Neural cell (in vitro differentiated cells): ENCODE data around the gene CHRM5. TPM values are rescaled to one million over a fixed set of nuclear protein-coding genes. Genes with fewer than 3 reads are reported as not detected.

ENCODE experiments used
- H2AFZ ChIP-seq: fragments of 200-600, 300-800 bp; sonication (generic), shearing (Covaris generic); 2 replicates; pipeline ENCODE4 v1.6.0; 2014; ENCODE audit warnings: low read depth, mild to moderate bottlenecking, antibody characterized with exemption, low read length, moderate library complexity
- H3F3A ChIP-seq: fragments of 200-600 bp; shearing (Covaris generic); 2 replicates; pipeline ENCODE4 v1.6.1; 2016; ENCODE audit warnings: mild to moderate bottlenecking, moderate library complexity, mixed read lengths, antibody characterized with exemption, low read length; ENCODE audit not compliant: insufficient read depth, poor library complexity, severe bottlenecking
- H3K27ac ChIP-seq: fragments of 200-600, 300-800 bp; sonication (generic), shearing (Covaris generic); 2 replicates; pipeline ENCODE4 v1.5.1; 2014; ENCODE audit warnings: mild to moderate bottlenecking, low read length, moderate library complexity
- H3K27me3 ChIP-seq: fragments of 300-800, 200-600 bp; sonication (generic), shearing (Covaris generic); 2 replicates; pipeline ENCODE4 v1.6.0; 2014; ENCODE audit warnings: mild to moderate bottlenecking, low read depth, low read length, moderate library complexity; ENCODE audit not compliant: insufficient read depth
- H3K36me3 ChIP-seq: fragments of 300-800, 200-600 bp; sonication (generic), shearing (Covaris generic); 2 replicates; pipeline ENCODE4 v1.5.1; 2014; ENCODE audit warnings: mild to moderate bottlenecking, antibody characterized with exemption, low read length, moderate library complexity; ENCODE audit not compliant: insufficient read depth
- H3K4me2 ChIP-seq: fragments of 300-800, 200-600 bp; sonication (generic), shearing (Covaris generic); 2 replicates; pipeline ENCODE4 v1.6.0; 2014; ENCODE audit warnings: mild to moderate bottlenecking, low read length
- H3K4me3 ChIP-seq: fragments of 300-800, 200-600 bp; sonication (generic), shearing (Covaris generic); 2 replicates; pipeline ENCODE4 v1.5.1; 2014; ENCODE audit warnings: mild to moderate bottlenecking, low read length, moderate library complexity
- H3K79me2 ChIP-seq: fragments of 200-600 bp; shearing (Covaris generic); replicated peaks from 2 replicates; pipeline ENCODE4 v1.6.0; 2014; ENCODE audit warnings: mild to moderate bottlenecking, low read length, moderate library complexity; ENCODE audit not compliant: insufficient read depth
- H3K9ac ChIP-seq: fragments of 300-800, 200-600 bp; sonication (generic), shearing (Covaris generic); 2 replicates; pipeline ENCODE4 v1.6.1; 2016; ENCODE audit warnings: mild to moderate bottlenecking, low read length, mixed read lengths
- H3K9me2 ChIP-seq: fragments of 200-600 bp; shearing (Covaris generic); 2 replicates; pipeline ENCODE4 v1.6.1; 2016; ENCODE audit warnings: mild to moderate bottlenecking, low read length, mixed read lengths; ENCODE audit not compliant: insufficient read depth
- H3K9me3 ChIP-seq: fragments of 200-600, 300-800 bp; sonication (generic), shearing (Covaris generic); 2 replicates; pipeline ENCODE4 v1.6.1; 2016; ENCODE audit warnings: mild to moderate bottlenecking, mixed run types, low read length, moderate library complexity, mixed read lengths
- H4K20me1 ChIP-seq: fragments of 200-600 bp; shearing (Covaris generic); 2 replicates; pipeline ENCODE4 v1.6.1; 2016; ENCODE audit warnings: mild to moderate bottlenecking, mixed run types; ENCODE audit not compliant: insufficient read depth
- EP300 ChIP-seq: fragments of 450-650 bp; conservative IDR thresholded peaks from 2 replicates; pipeline ENCODE4 v1.6.1; 2014; ENCODE audit warnings: antibody characterized with exemption, mild to moderate bottlenecking, moderate library complexity; ENCODE audit not compliant: poor library complexity, severe bottlenecking
- EZH2 ChIP-seq: fragments of 200-600, 300-800 bp; shearing (Covaris generic), sonication (generic); IDR thresholded peaks from 2 replicates; pipeline ENCODE4 v1.6.1; 2014; ENCODE audit warnings: antibody characterized with exemption, low read length, borderline replicate concordance, mild to moderate bottlenecking; ENCODE audit not compliant: insufficient read depth, poor library complexity, severe bottlenecking
- MXI1 ChIP-seq: fragments of 450-650 bp; conservative IDR thresholded peaks from 2 replicates; pipeline ENCODE4 v1.6.1; 2014; ENCODE audit warnings: antibody characterized with exemption, mild to moderate bottlenecking; ENCODE audit not compliant: poor library complexity, severe bottlenecking
- POLR2AphosphoS5 ChIP-seq: IDR thresholded peaks from 2 replicates; pipeline ENCODE4 v1.6.1; 2012
- RAD21 ChIP-seq: fragments of 450-650 bp; conservative IDR thresholded peaks from 2 replicates; pipeline ENCODE4 v1.6.1; 2014; ENCODE audit warnings: antibody characterized with exemption, mild to moderate bottlenecking, moderate library complexity
- SMC3 ChIP-seq: fragments of 450-650 bp; conservative IDR thresholded peaks from 2 replicates; pipeline ENCODE4 v1.6.1; 2014; ENCODE audit warnings: antibody characterized with exemption, mild to moderate bottlenecking, moderate library complexity; ENCODE audit not compliant: poor library complexity
- TAF1 ChIP-seq: IDR thresholded peaks from 2 replicates; pipeline ENCODE4 v1.6.1; 2012; ENCODE audit warnings: low read depth
- polyA plus RNA-seq: library from polyadenylated mRNA; depleted of rRNA; stranded (reverse); fragments of >200 nt; gene quantifications from 2 replicates; pipeline ENCODE4 v1.2.3, GENCODE V29; 2014
- TF ChIP-seq, protein P1 (sequence below): fragments of 450-650 bp; IDR thresholded peaks from 2 replicates; pipeline ENCODE4 v1.5.1; 2014; ENCODE audit warnings: antibody characterized with exemption, mild to moderate bottlenecking, moderate library complexity; ENCODE audit not compliant: poor library complexity, severe bottlenecking
- TF ChIP-seq, protein P2 (sequence below): IDR thresholded peaks from 2 replicates; pipeline ENCODE4 v1.6.1; 2012; ENCODE audit warnings: borderline replicate concordance

CHRM5 gene
- polyA plus RNA-seq, 1 donor from 2014 or later = 3.9 TPM

GRCh38 chr15:34046471-34047145, 78.3 kb downstream of the CHRM5 start:
- Histone ChIP-seq H3K4me3 (no peak overlapping the region), H3K27ac (no peak overlapping the region), H3K27me3 (no peaks in the 10 kb centered on the region), H3K9me2 (no peaks in the 10 kb centered on the region), H3K9ac (no peak overlapping the region), H3K4me2 (no peak overlapping the region), H2AFZ (no peak overlapping the region), H4K20me1 (no peaks in the 10 kb centered on the region), H3F3A (no peaks in the 10 kb centered on the region), H3K36me3 (no peaks in the 10 kb centered on the region), H3K9me3 (no peaks in the 10 kb centered on the region), H3K79me2 (no peaks in the 10 kb centered on the region)
- TF ChIP-seq, protein P1, sequence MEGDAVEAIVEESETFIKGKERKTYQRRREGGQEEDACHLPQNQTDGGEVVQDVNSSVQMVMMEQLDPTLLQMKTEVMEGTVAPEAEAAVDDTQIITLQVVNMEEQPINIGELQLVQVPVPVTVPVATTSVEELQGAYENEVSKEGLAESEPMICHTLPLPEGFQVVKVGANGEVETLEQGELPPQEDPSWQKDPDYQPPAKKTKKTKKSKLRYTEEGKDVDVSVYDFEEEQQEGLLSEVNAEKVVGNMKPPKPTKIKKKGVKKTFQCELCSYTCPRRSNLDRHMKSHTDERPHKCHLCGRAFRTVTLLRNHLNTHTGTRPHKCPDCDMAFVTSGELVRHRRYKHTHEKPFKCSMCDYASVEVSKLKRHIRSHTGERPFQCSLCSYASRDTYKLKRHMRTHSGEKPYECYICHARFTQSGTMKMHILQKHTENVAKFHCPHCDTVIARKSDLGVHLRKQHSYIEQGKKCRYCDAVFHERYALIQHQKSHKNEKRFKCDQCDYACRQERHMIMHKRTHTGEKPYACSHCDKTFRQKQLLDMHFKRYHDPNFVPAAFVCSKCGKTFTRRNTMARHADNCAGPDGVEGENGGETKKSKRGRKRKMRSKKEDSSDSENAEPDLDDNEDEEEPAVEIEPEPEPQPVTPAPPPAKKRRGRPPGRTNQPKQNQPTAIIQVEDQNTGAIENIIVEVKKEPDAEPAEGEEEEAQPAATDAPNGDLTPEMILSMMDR = no peak

DNA sequence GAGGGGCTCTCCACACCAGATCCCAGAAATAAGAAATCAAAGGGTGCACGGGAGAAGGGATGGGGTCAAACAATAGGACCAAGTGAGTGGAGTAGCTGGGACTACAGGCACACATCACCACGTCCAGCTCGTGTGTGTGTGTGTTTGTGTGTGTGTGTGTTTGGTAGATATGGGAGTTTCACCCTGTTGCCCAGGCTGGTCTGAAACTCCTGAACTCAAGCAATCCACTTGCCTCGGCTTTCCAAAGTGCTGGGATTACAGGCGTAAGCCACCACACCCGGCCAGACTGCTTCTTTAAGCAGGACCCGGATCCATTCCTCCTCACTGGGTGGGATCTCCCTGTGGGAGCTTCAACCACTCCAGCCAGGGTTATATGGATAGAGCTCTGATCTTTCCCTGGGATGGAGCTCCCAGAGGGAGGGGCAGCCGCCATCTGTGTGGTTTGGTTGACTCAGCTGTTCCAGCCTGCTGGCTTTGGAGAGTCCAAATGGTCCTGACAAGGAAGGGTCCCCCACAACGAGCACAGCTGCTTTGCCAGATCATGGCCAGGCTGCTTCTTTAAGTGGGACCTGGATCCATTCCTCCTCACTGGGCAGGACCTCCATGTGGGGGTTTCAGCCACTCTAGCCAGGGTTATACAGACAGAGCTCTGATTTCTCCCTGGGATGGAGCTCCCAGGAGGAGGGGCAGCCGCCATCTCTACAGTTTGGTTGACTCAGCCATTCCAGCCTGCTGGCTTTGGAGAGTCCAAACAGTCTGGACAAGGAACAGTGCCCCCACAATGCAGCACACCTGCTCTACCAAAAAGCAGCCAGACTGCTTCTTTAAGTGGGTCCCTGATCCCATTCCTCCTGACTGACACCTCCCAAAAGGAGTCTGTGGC, 79.8 kb downstream of the CHRM5 start:
- Histone ChIP-seq H3K79me2 (no peaks in the 10 kb centered on the region), H3K9me2 (no peaks in the 10 kb centered on the region), H3K4me2 (no peak overlapping the region), H3K27me3 (no peaks in the 10 kb centered on the region), H3K9ac (no peak overlapping the region), H3K27ac (no peak overlapping the region), H3K4me3 (no peak overlapping the region), H3K36me3 (no peaks in the 10 kb centered on the region), H4K20me1 (no peaks in the 10 kb centered on the region), H2AFZ (no peak overlapping the region), H3K9me3 (no peaks in the 10 kb centered on the region), H3F3A (no peaks in the 10 kb centered on the region)
- TF ChIP-seq MXI1 = no peak
- TF ChIP-seq POLR2AphosphoS5 = no peak
- TF ChIP-seq RAD21 = no peak
- TF ChIP-seq SMC3 = no peak
- no peak for TF ChIP-seq EZH2
- no peak for TF ChIP-seq EP300
- no peak for TF ChIP-seq TAF1
- TF ChIP-seq, protein P2, sequence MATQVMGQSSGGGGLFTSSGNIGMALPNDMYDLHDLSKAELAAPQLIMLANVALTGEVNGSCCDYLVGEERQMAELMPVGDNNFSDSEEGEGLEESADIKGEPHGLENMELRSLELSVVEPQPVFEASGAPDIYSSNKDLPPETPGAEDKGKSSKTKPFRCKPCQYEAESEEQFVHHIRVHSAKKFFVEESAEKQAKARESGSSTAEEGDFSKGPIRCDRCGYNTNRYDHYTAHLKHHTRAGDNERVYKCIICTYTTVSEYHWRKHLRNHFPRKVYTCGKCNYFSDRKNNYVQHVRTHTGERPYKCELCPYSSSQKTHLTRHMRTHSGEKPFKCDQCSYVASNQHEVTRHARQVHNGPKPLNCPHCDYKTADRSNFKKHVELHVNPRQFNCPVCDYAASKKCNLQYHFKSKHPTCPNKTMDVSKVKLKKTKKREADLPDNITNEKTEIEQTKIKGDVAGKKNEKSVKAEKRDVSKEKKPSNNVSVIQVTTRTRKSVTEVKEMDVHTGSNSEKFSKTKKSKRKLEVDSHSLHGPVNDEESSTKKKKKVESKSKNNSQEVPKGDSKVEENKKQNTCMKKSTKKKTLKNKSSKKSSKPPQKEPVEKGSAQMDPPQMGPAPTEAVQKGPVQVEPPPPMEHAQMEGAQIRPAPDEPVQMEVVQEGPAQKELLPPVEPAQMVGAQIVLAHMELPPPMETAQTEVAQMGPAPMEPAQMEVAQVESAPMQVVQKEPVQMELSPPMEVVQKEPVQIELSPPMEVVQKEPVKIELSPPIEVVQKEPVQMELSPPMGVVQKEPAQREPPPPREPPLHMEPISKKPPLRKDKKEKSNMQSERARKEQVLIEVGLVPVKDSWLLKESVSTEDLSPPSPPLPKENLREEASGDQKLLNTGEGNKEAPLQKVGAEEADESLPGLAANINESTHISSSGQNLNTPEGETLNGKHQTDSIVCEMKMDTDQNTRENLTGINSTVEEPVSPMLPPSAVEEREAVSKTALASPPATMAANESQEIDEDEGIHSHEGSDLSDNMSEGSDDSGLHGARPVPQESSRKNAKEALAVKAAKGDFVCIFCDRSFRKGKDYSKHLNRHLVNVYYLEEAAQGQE = no peak
